Activated CD4-positive, alpha-beta T cell treated with anti-CD3 and anti-CD28 coated beads, Interleukin-2, Interleukin-4, amounts not matched to agents 100 ng/mL and 50 ng/mL, durations not matched to agents 16 hours and 8 hours (primary cell): ENCODE measurements around the gene PPP1R12A.

Source experiments
- DNase-seq: peaks from one replicate; pipeline ENCODE4 v3.0.0-alpha.2; 2020; ENCODE audit warnings: low spot score

Gene PPP1R12A

DNA sequence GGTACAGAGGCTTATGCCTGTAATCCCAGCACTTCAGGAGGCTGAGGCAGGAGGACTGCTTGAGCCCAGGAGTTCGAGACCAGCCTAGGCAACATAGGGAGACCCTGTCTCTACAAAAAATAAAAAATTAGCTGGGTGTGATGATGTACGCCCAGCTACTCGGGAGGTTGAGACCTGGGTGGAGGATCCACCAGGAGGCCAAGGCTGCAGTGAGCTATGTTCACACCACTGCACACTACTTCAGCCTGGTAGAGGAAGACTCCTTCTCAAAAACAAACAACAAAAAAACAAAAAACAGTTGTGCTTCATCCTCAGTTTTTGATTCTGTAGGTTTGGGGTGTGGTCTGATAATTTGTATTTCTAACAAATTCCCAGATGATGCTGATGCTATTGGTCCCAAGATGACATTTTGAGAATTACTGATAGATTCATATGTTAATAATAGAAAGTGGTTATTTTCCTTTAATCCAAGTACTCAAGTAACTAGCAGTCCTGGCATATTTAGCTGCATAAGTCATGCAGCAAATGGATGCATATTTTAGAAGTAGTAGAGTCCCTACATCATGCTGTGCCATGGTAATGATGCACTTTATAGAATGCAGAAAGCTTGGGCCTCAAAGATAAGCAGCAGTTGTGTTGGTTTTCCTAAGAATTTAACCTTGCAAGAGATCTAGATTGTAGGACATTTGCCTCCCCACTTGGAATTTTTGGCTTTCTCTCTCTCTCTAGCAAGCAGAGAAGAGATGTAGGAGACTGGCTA lies 168.0 kb downstream of the PPP1R12A start:
- no peak for DNase-seq

DNA sequence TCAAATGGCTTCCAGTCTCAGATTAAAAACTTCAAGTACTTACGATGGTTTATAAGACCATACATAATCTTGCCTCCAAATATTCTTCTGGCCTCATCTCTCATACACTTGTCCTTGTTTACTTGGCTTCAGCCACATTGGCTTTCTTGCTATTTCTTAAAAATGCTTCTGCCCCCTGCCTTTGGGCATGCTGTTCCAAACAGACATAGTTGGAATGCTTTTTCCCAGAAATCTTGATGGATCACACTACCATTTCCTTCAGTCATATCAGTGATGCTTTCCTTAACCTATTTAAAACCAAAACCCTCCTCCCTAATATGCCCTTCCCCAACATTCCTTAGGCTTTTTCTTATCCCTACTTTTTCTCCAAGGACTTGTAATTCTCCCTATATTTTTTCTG lies 169.7 kb downstream of the PPP1R12A start:
- DNase-seq, result no peak

DNA sequence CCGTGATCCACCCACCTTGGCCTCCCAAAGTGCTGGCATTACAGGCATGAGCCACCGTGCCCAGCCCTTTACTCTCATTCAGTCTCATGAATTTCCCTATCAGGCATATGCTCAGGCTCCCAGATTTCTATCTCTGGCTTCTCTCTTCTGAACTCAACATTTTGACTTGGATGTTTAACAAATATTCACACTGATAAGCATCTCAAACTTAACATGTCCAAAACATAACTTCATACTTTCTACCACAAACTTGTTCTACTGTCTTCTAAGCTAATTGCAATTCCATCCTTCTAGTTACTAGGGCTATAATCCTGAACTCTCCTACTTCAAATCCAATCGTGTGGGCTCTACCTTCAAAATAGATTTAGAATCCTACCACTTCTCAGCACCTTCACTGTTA lies 170.3 kb downstream of the PPP1R12A start:
- DNase-seq, result no peak

DNA sequence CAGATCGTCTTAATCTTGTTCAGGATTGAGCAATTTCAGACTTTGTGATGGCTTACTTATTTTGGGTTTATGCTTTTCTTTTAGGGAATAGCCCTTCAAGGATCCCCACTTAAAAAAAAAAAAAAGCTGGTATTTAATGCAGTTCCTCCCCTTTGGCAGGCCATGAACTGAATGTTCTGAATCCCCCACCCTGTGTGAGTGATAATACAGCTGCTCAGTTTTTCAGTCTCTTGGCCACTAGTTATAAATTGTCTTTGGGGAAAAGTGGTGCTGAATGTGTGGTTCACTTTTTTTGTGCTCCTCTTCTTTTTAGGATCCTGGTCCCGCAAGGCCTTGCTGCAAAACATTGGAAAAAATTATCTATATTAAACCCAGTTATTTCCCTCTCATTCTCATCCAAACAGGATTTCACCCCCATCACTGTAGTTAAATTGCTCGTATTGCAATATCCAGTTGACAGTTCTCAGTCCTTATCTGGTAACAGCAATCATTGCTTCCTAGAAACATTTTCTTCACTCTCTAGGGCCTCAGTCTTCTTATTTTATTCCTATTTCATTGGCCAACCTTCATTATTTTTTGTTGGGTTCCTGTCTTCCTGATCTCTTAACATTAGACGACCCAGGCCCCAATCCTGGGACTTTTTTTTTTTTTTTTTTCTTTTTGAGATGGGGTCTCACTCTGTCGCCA lies 171.0 kb downstream of the PPP1R12A start:
- DNase-seq, result no peak

DNA sequence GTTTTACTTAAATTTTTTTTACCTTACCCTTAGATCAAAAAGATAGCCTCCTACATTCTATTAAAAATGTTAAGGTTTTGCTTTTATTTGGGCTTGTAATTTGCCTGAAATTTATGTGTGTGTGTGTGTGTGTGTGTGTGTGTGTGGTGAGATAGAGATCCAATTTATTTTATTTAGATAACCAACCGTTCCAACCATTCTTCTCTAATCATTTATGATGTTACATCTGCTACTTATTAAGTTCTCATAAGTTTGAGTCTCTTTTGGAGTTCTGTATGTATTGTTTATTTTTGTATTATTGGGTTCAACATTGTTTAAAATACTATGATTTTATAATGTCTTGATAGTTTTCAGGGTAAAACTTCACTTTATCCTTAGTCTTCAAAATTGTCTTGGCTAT lies 173.6 kb downstream of the PPP1R12A start:
- DNase-seq, result no peak

DNA sequence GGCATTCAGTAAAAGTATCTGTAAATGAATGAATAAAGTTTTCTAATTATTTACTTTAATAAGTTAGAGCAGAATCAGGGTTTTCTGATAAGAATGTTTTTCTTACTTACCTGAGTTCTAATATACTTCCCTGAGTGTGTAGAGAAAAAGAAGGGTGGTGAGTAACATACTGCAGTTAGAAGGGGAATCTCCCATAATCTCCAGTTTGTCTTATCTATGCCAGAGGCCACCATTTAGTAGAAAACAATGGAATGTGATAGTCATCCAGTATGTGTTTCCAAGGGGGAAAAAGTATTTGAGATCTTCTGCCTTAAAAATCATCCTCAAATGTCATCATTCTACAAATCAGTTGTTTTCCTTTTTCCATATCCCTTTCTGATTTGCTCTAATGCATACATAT lies 187.6 kb downstream of the PPP1R12A start:
- DNase-seq, result no peak

DNA sequence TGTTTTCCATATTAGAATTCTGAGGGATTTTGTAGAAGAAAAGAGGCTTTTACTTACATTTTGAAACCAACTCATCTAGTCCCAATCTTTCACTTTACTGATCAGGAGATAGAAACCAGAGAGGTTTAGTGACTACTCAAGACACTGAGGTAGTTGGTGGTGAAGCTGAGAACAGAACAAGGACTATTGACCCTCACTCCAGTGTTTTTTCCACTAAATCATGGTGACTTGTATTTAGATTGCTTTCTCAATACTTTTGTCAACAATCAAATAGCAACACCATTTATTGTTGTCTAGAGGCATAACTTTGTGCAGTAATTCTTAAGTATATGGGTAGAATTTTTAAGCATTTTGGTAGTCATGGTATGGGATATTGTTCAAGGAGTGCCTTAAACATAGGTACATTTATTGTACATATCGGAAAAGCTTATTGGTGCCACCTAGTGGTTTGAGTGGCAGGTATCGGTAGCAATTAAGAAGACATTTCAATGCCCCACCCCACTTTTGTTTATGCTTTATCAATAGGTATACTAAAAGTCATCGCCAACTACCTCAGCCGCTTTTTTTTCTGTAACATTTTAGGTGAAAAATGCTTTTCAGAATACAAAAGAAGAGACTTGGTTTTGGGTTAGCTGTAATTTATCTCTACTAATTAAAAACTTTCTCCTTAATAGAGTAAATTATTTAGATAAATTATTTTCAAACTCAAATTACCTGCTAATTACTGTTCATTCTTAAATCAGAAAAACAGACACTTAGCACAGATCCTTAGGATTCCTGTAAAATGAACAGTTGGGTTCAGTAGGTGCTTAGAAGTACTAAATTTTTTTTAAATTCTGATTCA lies 196.8 kb downstream of the PPP1R12A start:
- peak; percentile 56 for DNase-seq

DNA sequence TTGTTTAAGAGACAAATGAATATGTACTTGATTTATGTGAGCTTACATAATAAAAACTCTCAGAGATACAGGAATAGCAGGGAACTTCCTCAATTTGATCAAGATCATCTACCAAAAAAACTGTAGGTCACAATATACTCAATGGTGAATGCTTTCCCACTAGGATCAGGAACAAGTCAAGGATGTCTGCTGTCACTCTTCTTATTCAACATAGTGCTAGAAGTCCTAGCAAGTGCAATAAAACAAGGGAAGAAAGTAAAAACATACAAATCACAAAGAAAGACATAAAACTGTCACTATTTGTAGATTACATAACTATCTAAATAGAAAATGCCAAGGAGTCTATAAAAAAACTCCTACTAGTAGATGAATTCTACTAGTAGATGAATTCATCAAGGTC lies 202.3 kb downstream of the PPP1R12A start:
- no peak for DNase-seq

DNA sequence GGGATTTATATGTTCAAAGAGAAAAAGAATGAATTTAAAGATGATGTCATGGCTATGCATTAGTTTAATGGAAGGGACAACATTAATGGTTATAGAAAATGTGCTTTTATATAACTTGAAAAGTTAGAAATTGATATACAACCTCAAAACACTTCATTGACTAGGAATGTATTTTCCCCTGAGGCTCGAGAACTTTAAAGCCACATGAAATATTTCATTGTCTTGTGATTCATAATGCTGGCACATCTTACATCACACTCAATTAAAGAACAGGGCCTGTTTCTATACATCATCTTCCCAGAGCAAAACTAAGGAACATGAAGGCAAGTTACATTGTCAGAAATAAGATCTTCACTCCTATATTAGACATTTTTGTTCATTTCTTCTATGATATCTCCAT lies 208.9 kb downstream of the PPP1R12A start:
- DNase-seq, result no peak
